ENCODE measurements around the gene C5AR2. TPM values are rescaled to one million over a fixed set of nuclear protein-coding genes. Genes with fewer than 3 reads are reported as not detected.

Gene C5AR2
- total RNA-seq, 3 donors from 2014 or later (not counting 1 experiment from before 2014, with no cell fraction given), result 4.3 to 15.5 (median 8.3) TPM

- no peaks in the 10 kb centered on the region for H3K4me1 Mint-ChIP-seq
- WGBS (ENCODE audit: insufficient coverage), result 80% methylated on average over 1 of the region's 1 CpG
- no peak for TF ChIP-seq CTCF (IDR thresholded peaks at IDR 0.05)
- H3K27ac Mint-ChIP-seq, result no peak overlapping the region
- no peak overlapping the region for H3K4me3 Mint-ChIP-seq
- Histone ChIP-seq H3K27me3 (ENCODE audit: control insufficient read depth, insufficient read depth, low read length) (peaks cover 3% of the 10 kb centered on the region), H3K36me3 (ENCODE audit: control insufficient read depth, insufficient read depth, low read length) (no peaks in the 10 kb centered on the region), H3K4me1 (ENCODE audit: control insufficient read depth, insufficient read depth, low read length) (peaks cover 2% of the 10 kb centered on the region), H3K4me3 (ENCODE audit: low read length) (no peak overlapping the region), H3K9me3 (ENCODE audit: control insufficient read depth, insufficient read depth, low read length) (no peaks in the 10 kb centered on the region), H3K27ac (ENCODE audit: low read length) (no peak overlapping the region)
- no peak for DNase-seq
- no peaks in the 10 kb centered on the region for H3K9me3 Mint-ChIP-seq
- H3K36me3 Mint-ChIP-seq, result no peaks in the 10 kb centered on the region
- intact Hi-C loops (cut with micrococcal nuclease), result no loop called here
- H3K27me3 Mint-ChIP-seq (ENCODE audit: low read depth in 2 of 2), result peaks cover 0 to 17% of the 10 kb centered on the region in 2 donors
- no peak for ATAC-seq
These were observed 10.3 kb upstream of the C5AR2 start for GRCh38 chr19:47321630-47322029.

GRCh38 chr19:47322058-47322457 lies 9.9 kb upstream of the C5AR2 start:
- no peak for TF ChIP-seq CTCF (IDR thresholded peaks at IDR 0.05)
- Histone ChIP-seq H3K27me3 (ENCODE audit: control insufficient read depth, insufficient read depth, low read length) (peaks cover 3% of the 10 kb centered on the region), H3K9me3 (ENCODE audit: control insufficient read depth, insufficient read depth, low read length) (no peaks in the 10 kb centered on the region), H3K4me1 (ENCODE audit: control insufficient read depth, insufficient read depth, low read length) (peaks cover 2% of the 10 kb centered on the region), H3K4me3 (ENCODE audit: low read length) (no peak overlapping the region), H3K27ac (ENCODE audit: low read length) (no peak overlapping the region), H3K36me3 (ENCODE audit: control insufficient read depth, insufficient read depth, low read length) (no peaks in the 10 kb centered on the region)
- no peaks in the 10 kb centered on the region for H3K9me3 Mint-ChIP-seq
- H3K36me3 Mint-ChIP-seq, result no peaks in the 10 kb centered on the region
- peaks cover 0 to 17% of the 10 kb centered on the region in 2 donors for H3K27me3 Mint-ChIP-seq (ENCODE audit: low read depth in 2 of 2)
- no peaks in the 10 kb centered on the region for H3K4me1 Mint-ChIP-seq
- DNase-seq (no peak), ATAC-seq (no peak)
- WGBS (ENCODE audit: insufficient coverage), result 79% methylated on average over 2 of the region's 2 CpGs
- H3K27ac Mint-ChIP-seq, result no peak overlapping the region
- H3K4me3 Mint-ChIP-seq, result no peak overlapping the region
- intact Hi-C loops (cut with micrococcal nuclease), result no loop called here

GRCh38 chr19:47323409-47323808 lies 8.6 kb upstream of the C5AR2 start:
- Mint-ChIP-seq H3K4me1 (no peaks in the 10 kb centered on the region), H3K36me3 (no peaks in the 10 kb centered on the region), H3K27ac (no peak overlapping the region), H3K9me3 (no peaks in the 10 kb centered on the region), H3K27me3 (ENCODE audit: low read depth in 2 of 2) (peaks cover 0 to 17% of the 10 kb centered on the region in 2 donors), H3K4me3 (no peak overlapping the region)
- 86% methylated on average over 8 of the region's 8 CpGs for WGBS (ENCODE audit: insufficient coverage)
- ATAC-seq (no peak), DNase-seq (no peak)
- Histone ChIP-seq H3K4me1 (ENCODE audit: control insufficient read depth, insufficient read depth, low read length) (peaks cover 2% of the 10 kb centered on the region), H3K9me3 (ENCODE audit: control insufficient read depth, insufficient read depth, low read length) (no peaks in the 10 kb centered on the region), H3K27ac (ENCODE audit: low read length) (no peak overlapping the region), H3K27me3 (ENCODE audit: control insufficient read depth, insufficient read depth, low read length) (peaks cover 3% of the 10 kb centered on the region), H3K4me3 (ENCODE audit: low read length) (no peak overlapping the region), H3K36me3 (ENCODE audit: control insufficient read depth, insufficient read depth, low read length) (no peaks in the 10 kb centered on the region)
- TF ChIP-seq CTCF (IDR thresholded peaks at IDR 0.05), result no peak
- intact Hi-C loops (cut with micrococcal nuclease), result no loop called here

GRCh38 chr19:47323872-47324271 lies 8.1 kb upstream of the C5AR2 start:
- Histone ChIP-seq H3K4me3 (ENCODE audit: low read length) (no peak overlapping the region), H3K36me3 (ENCODE audit: control insufficient read depth, insufficient read depth, low read length) (no peaks in the 10 kb centered on the region), H3K4me1 (ENCODE audit: control insufficient read depth, insufficient read depth, low read length) (peaks cover 2% of the 10 kb centered on the region), H3K27me3 (ENCODE audit: control insufficient read depth, insufficient read depth, low read length) (peaks cover 3% of the 10 kb centered on the region), H3K9me3 (ENCODE audit: control insufficient read depth, insufficient read depth, low read length) (no peaks in the 10 kb centered on the region), H3K27ac (ENCODE audit: low read length) (no peak overlapping the region)
- intact Hi-C loops (cut with micrococcal nuclease), result no loop called here
- H3K9me3 Mint-ChIP-seq, result no peaks in the 10 kb centered on the region
- no peaks in the 10 kb centered on the region for H3K4me1 Mint-ChIP-seq
- TF ChIP-seq CTCF (IDR thresholded peaks at IDR 0.05), result no peak
- H3K4me3 Mint-ChIP-seq, result no peak overlapping the region
- WGBS (ENCODE audit: insufficient coverage), result 93% methylated on average over 12 of the region's 12 CpGs
- H3K36me3 Mint-ChIP-seq, result no peaks in the 10 kb centered on the region
- no peak for DNase-seq
- no peak overlapping the region for H3K27ac Mint-ChIP-seq
- peaks cover 0 to 17% of the 10 kb centered on the region in 2 donors for H3K27me3 Mint-ChIP-seq (ENCODE audit: low read depth in 2 of 2)
- no peak for ATAC-seq
